Astrocyte (in vitro differentiated cells and primary cell): ENCODE results near the gene LCN10. TPM values are rescaled to one million over a fixed set of nuclear protein-coding genes. Genes with fewer than 3 reads are reported as not detected.

Experiments
- DNase-seq: peaks from one replicate; pipeline ENCODE4 v3.0.0-alpha.2; 2010; ENCODE audit warnings: low read depth
- FAIRE-seq: peaks from 2 replicates; lab custom pipeline; 2011; peaks lifted over from hg19 to GRCh38; lab: Jason Lieb, UNC
- H2AFZ ChIP-seq: 2 replicates; pipeline ENCODE4 v1.6.0; 2012; ENCODE audit warnings: low read depth, low read length, inconsistent platforms
- H3K27ac ChIP-seq: 2 replicates; pipeline ENCODE4 v1.5.1; 2011; ENCODE audit warnings: low read depth, low read length, inconsistent platforms
- H3K27me3 ChIP-seq: 2 replicates; pipeline ENCODE4 v1.6.0; 2011; ENCODE audit warnings: low read length, inconsistent platforms; ENCODE audit not compliant: insufficient read depth
- H3K36me3 ChIP-seq: 2 replicates; pipeline ENCODE4 v1.5.1; 2011; ENCODE audit warnings: low read length, inconsistent platforms; ENCODE audit not compliant: insufficient read depth
- H3K4me1 ChIP-seq: 2 replicates; pipeline ENCODE4 v1.5.1; 2011; ENCODE audit warnings: low read length, inconsistent platforms; ENCODE audit not compliant: insufficient read depth
- H3K4me2 ChIP-seq: 2 replicates; pipeline ENCODE4 v1.6.0; 2012; ENCODE audit warnings: low read length, inconsistent platforms
- H3K4me3 ChIP-seq: 2 replicates; pipeline ENCODE4 v1.5.1; 2011; ENCODE audit warnings: low read depth, mild to moderate bottlenecking, low read length, inconsistent platforms; ENCODE audit not compliant: insufficient read depth
- H3K79me2 ChIP-seq: 2 replicates; pipeline ENCODE4 v1.6.0; 2012; ENCODE audit warnings: mild to moderate bottlenecking, low read length, inconsistent platforms; ENCODE audit not compliant: insufficient read depth
- H3K9ac ChIP-seq: 2 replicates; pipeline ENCODE4 v1.6.0; 2012; ENCODE audit warnings: mild to moderate bottlenecking, low read length, inconsistent platforms
- H3K9me3 ChIP-seq: 2 replicates; pipeline ENCODE4 v1.5.1; 2012; ENCODE audit warnings: low read depth, mild to moderate bottlenecking, low read length, inconsistent platforms; ENCODE audit not compliant: insufficient read depth
- H4K20me1 ChIP-seq: 2 replicates; pipeline ENCODE4 v1.6.0; 2012; ENCODE audit warnings: low read length, inconsistent platforms; ENCODE audit not compliant: insufficient read depth
- H3K27ac Mint-ChIP-seq: one replicate; pipeline ENCODE4 v1.8.0; 2021; ENCODE audit warnings: mild to moderate bottlenecking, mixed read lengths; ENCODE audit not compliant: unreplicated experiment
- H3K27me3 Mint-ChIP-seq: one replicate; pipeline ENCODE4 v1.8.0; 2021; ENCODE audit warnings: low read depth, mixed read lengths; ENCODE audit not compliant: unreplicated experiment
- H3K36me3 Mint-ChIP-seq: one replicate; pipeline ENCODE4 v1.8.0; 2021; ENCODE audit warnings: low read depth, mixed read lengths; ENCODE audit not compliant: unreplicated experiment
- H3K4me1 Mint-ChIP-seq: one replicate; pipeline ENCODE4 v1.8.0; 2021; ENCODE audit warnings: low read depth, mixed read lengths; ENCODE audit not compliant: unreplicated experiment
- H3K4me3 Mint-ChIP-seq: one replicate; pipeline ENCODE4 v1.8.0; 2021; ENCODE audit warnings: mild to moderate bottlenecking, moderate library complexity, mixed read lengths; ENCODE audit not compliant: unreplicated experiment
- H3K9me3 Mint-ChIP-seq: one replicate; pipeline ENCODE4 v1.8.0; 2021; ENCODE audit warnings: mild to moderate bottlenecking, mixed read lengths; ENCODE audit not compliant: unreplicated experiment
- CTCF ChIP-seq: IDR thresholded peaks from 2 replicates; pipeline ENCODE4 v1.5.1; 2011; ENCODE audit warnings: low read depth, mild to moderate bottlenecking, inconsistent platforms, low read length, moderate library complexity; ENCODE audit not compliant: insufficient read depth
- EZH2 ChIP-seq: IDR thresholded peaks from 2 replicates; pipeline ENCODE4 v1.6.1; 2012; ENCODE audit warnings: mild to moderate bottlenecking, low read length, inconsistent platforms; ENCODE audit not compliant: insufficient read depth
- total RNA-seq: library from RNA; stranded (reverse); gene quantifications from 2 replicates; pipeline ENCODE4 v1.2.1, GENCODE V29; 2021

LCN10 gene
- total RNA-seq, 1 donor from 2014 or later: not detected

DNA sequence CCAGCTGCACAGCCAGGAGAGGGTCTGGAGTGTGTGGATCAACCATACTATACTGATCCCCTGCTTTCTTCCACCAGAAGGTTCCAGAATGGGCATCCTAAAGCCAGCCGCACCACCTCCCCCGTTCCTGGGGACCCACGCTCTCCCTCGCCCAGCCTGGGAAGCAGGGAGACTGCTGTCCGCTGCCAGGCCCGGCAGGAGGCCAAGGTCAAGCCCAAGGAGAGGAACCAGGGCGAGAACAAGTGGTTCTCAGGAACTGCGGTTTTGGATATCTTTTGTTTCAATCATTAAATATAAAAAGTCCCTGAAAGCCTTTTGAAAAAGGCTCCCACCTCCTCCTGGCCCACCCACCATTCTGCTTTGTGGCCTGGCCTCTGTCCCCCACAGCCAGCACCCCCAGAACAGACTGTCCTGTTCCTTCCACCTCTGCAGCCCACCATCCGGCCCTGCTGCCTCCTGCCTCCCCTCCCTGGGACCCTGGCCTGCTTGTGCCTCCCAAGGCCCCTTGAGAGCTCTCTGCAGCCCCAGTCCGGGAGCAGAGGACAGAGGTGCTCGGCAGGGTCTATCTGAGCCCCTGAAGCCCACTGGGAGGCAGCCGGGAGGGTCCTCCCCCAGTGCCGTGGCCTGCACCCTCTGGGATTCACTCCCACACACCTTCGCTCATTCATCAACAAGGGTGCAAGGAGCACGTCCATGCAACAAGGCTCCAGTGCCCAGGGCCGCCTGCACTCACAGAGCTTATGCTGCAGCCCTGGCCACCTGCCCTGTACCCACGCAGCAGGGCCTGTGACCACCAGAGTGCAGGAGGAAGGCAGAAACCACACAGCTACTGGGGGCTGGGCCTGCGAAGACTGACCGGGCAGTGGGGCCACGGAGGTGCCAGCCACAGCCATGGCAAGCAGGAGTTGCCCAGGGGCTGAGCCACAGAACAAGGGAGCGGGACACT lies 6.2 kb upstream of the LCN10 start:
- peaks cover 14% of the 10 kb centered on the region for H3K27me3 Mint-ChIP-seq
- no peak for FAIRE-seq

GRCh38 chr9:136748201-136748600 lies 5.5 kb upstream of the LCN10 start, which contains the start of gene LCN6:
TSS of gene LCN6 (minus strand) at chr9:136748525. CDS start at chr9:136748483, 42 bp downstream.
- Mint-ChIP-seq H3K27me3 (peaks cover 14% of the 10 kb centered on the region), H3K4me3 (peak within 1 kb of the TSS; percentile 35), H3K4me1 (no peaks in the 10 kb centered on the region), H3K9me3 (peaks cover 11% of the 10 kb centered on the region), H3K27ac (no peak within 1 kb of the TSS), H3K36me3 (peaks cover 2% of the 10 kb centered on the region)
- no peaks in the 10 kb centered on the region for H4K20me1 ChIP-seq
- H3K79me2 ChIP-seq: no peaks in the 10 kb centered on the region
- H3K9me3 ChIP-seq: no peaks in the 10 kb centered on the region
- no peak within 1 kb of the TSS for H3K4me2 ChIP-seq
- H3K36me3 ChIP-seq: no peaks in the 10 kb centered on the region
- H2AFZ ChIP-seq: no peak within 1 kb of the TSS
- H3K4me1 ChIP-seq: no peaks in the 10 kb centered on the region
- no peak within 1 kb of the TSS for H3K9ac ChIP-seq
- H3K27ac ChIP-seq: no peak within 1 kb of the TSS
- no peak within 1 kb of the TSS for H3K4me3 ChIP-seq
- no peaks in the 10 kb centered on the region for H3K27me3 ChIP-seq
- TF ChIP-seq EZH2: no peak
- no peak for TF ChIP-seq CTCF
- no peak for FAIRE-seq
- DNase-seq: no peak

More for the DNA sequence above, 6.2 kb upstream of the LCN10 start:
- Mint-ChIP-seq H3K4me1 (no peaks in the 10 kb centered on the region), H3K36me3 (peaks cover 2% of the 10 kb centered on the region), H3K4me3 (peak overlapping the region; percentile 35), H3K27ac (no peak overlapping the region), H3K9me3 (peaks cover 11% of the 10 kb centered on the region)
- Histone ChIP-seq H3K4me3 (no peak overlapping the region), H3K9ac (no peak overlapping the region), H3K36me3 (no peaks in the 10 kb centered on the region), H3K9me3 (no peaks in the 10 kb centered on the region), H4K20me1 (no peaks in the 10 kb centered on the region), H3K4me1 (no peaks in the 10 kb centered on the region), H3K27ac (no peak overlapping the region), H3K4me2 (no peak overlapping the region), H2AFZ (no peak overlapping the region), H3K27me3 (peaks cover 3% of the 10 kb centered on the region), H3K79me2 (no peaks in the 10 kb centered on the region)
- DNase-seq: no peak
- TF ChIP-seq EZH2 (no peak), CTCF (no peak)
